ENCODE data around the gene POU6F2.
"Not testable (repeated sequence)": the region's sequence is repeated elsewhere in the genome, so short reads cannot be mapped to it uniquely, and the experiment has no call there.

DNA sequence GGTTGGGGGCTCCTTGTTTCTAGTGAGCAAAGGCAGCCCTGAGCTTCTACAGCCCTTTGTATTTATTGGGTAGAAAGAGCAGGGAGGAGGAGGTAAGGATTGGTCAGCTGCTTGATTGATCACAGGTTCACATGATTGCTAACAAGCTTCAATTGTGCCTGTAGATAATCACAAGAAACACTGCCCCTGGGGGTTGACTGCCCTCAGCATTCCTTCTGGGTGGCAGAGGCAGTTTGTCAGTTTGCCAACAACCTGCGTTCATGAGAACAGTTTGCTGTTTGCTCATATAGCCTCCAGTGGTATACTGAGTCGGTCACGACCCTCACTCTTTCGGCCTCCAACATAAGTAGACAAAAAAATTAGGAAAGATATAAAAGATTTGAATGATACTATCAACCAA, 30.2 kb upstream of the POU6F2 start:
- TF ChIP-seq, protein P1, sequence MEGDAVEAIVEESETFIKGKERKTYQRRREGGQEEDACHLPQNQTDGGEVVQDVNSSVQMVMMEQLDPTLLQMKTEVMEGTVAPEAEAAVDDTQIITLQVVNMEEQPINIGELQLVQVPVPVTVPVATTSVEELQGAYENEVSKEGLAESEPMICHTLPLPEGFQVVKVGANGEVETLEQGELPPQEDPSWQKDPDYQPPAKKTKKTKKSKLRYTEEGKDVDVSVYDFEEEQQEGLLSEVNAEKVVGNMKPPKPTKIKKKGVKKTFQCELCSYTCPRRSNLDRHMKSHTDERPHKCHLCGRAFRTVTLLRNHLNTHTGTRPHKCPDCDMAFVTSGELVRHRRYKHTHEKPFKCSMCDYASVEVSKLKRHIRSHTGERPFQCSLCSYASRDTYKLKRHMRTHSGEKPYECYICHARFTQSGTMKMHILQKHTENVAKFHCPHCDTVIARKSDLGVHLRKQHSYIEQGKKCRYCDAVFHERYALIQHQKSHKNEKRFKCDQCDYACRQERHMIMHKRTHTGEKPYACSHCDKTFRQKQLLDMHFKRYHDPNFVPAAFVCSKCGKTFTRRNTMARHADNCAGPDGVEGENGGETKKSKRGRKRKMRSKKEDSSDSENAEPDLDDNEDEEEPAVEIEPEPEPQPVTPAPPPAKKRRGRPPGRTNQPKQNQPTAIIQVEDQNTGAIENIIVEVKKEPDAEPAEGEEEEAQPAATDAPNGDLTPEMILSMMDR (conservative IDR thresholded peaks at IDR 0.05 in 1 of 2, IDR thresholded peaks at IDR 0.05 in 1 of 2; ENCODE audit: low read depth in 1 of 2, low read length in 2 of 2) = not testable (repeated sequence)
- TF ChIP-seq EZH2 (IDR thresholded peaks at IDR 0.05; ENCODE audit: low read length, missing control alignments) = not testable (repeated sequence)

Measured in fibroblast of lung (primary cell).